Daoy (cell line): ENCODE data around the gene CCIN. TPM values are rescaled to one million over a fixed set of nuclear protein-coding genes. Genes with fewer than 3 reads are reported as not detected.
"Not testable (repeated sequence)": the region's sequence is repeated elsewhere in the genome, so short reads cannot be mapped to it uniquely, and the experiment has no call there.

ENCODE experiments used
- DNase-seq: peaks from one replicate; pipeline ENCODE4 v3.0.0-alpha.2; 2015; ENCODE audit warnings: low read depth
- total RNA-seq: library from RNA; depleted of rRNA; stranded (reverse); fragments of >200 nt; shearing (Covaris generic); gene quantifications from 2 replicates; pipeline ENCODE4 v1.2.3, GENCODE V29; 2014; rRNA removed

CCIN gene
- total RNA-seq = 0.74 TPM in 1 of 2 replicates, not detected in the other

DNA sequence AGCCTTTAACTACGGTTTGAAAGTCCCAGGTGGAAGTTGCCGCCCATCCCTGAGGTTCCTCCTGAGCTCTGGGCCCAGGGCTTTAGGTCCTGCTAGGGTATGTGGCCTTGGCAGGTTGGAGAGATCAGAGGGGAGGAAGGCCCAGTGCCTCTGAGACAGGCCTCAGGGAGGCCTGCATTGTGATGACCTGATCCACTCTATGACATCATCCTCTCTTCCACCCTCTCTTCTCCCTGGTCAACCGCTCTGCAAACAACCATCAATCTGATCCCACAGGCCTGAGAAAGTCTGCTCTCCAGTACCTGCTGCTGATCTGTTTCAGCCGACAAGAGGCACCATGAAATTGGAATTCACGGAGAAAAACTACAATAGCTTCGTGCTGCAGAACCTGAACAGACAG, at the start of gene CCIN:
Gene CCIN, plus strand, starts transcription at position 223 of the 400 bp plus-strand sequence. Its CDS starts 115 bp downstream, at position 338.
- DNase-seq = no peak

GRCh38 chr9:36119476-36119875, 49.7 kb upstream of the CCIN start:
- no peak for DNase-seq

GRCh38 chr9:36120705-36121104, 48.5 kb upstream of the CCIN start:
- no peak for DNase-seq

GRCh38 chr9:36121971-36122370, 47.2 kb upstream of the CCIN start:
- DNase-seq = no peak

DNA sequence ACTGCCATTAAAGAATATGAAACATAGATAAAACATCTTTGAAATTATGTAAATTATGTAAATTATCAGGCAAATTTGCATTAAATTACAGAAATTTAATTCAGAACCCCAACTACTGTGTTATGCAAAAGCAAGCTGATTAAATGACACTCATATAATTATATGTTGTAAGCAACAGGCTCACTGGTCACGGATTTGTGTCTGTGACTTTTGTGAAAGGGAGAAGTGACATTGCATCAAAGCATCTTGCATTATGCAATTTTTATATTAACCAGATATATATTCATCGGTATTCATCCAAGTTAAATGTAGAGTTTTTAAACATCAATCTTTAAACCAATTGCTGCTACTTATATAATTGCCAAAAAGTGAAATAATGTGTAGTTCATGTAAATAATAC, 45.7 kb upstream of the CCIN start:
- DNase-seq = no peak

- no peak for DNase-seq
Observed at GRCh38 chr9:36125062-36125855, 43.9 kb upstream of the CCIN start.

DNA sequence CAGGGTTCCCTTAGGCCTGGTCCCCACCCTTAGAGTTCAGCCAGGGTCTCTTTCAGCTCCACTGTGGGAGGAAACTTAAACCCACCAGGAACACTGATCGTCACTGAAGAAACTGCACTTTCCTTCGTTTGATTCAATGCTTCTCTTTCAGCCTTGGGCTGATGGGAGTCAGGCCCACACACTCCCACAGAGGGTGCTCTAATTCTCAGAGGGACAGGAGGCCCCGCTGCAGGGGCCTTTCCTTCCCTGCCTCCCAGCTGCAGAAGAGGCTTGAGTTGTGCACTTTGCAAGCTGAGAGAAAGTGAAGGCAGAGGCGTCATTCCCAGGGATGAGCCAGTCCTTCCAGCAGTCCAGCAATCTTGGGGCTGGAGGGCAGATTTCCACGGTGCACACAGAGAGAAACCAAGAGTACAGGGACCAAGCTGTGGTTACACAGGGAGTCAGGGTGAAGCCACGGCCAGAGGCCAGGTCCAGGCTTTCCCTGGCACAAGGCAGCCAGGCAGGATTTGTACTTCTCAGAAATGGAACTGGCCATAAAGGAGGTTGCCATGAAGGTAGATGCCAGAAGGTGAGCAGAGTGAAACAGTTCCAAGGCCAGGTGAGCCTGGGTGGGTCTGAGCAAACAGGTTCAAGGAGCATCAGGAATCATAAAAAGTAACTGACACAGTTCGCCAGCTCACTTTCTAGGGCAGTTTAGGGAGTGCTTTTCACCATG, 43.0 kb upstream of the CCIN start:
- DNase-seq = no peak

- no peak for DNase-seq
Observed at GRCh38 chr9:36127652-36128244, 41.4 kb upstream of the CCIN start.

DNA sequence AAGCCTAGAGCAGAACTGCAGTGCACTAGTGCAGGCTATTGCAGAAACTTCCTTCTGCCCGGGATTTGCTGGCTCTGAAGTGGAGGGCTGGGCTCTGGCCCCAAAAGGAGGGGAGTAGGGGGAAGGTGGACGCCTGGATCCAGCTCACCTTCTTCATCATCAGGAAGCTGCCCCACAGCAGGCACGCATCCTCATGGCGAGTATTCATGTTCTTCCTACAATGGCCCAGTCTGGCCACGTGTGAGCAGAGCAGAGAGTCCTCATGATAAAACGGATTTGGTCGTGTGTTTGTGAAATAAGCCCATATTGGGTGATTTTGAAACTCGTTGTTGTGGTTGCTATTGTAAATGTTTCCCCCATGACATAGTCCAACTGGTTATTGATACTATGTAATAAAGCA, 40.8 kb upstream of the CCIN start:
- DNase-seq = no peak

DNA sequence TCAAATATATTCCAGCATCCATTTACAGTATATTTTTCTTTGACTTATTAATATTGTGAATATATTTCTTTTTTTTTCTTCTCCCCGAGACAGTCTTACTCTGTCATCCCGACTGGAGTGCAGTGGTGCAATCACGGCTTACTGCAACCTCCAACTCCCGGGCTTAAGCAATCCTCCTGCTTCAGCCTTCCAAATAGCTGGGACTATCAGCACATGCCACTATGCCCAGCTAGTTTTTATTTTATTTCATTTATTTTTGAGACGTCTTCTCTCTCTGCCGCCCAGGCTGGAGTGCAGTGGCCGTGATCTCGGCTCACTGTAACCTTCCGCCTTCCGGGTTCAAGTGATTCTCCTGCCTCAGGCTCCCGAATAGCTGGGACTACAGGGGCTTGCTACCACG, 40.0 kb upstream of the CCIN start:
- no peak for DNase-seq

- not testable (repeated sequence) for DNase-seq
Observed at GRCh38 chr9:36131666-36132065, 37.5 kb upstream of the CCIN start.

- peak; percentile 43 for DNase-seq
Observed at GRCh38 chr9:36132086-36132485, 37.1 kb upstream of the CCIN start.

GRCh38 chr9:36134761-36135505, 34.3 kb upstream of the CCIN start:
- no peak for DNase-seq

DNA sequence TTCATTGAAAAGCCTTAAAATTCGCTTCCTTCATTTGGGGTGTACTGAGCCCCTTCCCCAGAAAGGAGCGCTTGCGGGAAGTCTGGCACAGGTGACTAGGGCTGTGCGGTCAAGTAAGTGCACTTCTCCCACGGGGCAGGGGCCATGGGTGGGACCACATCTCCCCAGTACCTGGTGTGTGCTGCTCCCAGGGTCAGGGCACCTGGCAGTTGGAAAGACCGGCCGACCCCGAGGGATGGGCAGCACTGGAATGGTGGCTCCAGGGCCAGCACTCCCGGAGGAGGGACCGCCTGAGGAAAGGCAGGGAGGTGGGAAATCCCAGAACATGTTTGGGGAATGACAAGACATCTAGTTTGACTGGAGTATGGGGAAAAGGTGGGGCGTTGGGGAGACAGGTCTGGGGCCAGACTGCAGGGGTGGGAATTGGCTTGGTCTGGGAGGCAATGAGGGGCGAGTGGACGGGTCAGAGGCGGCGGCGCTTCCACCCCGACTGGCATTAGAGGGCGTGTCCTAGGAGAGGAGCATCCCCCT, 33.4 kb upstream of the CCIN start:
- DNase-seq = peak; percentile 43

DNA sequence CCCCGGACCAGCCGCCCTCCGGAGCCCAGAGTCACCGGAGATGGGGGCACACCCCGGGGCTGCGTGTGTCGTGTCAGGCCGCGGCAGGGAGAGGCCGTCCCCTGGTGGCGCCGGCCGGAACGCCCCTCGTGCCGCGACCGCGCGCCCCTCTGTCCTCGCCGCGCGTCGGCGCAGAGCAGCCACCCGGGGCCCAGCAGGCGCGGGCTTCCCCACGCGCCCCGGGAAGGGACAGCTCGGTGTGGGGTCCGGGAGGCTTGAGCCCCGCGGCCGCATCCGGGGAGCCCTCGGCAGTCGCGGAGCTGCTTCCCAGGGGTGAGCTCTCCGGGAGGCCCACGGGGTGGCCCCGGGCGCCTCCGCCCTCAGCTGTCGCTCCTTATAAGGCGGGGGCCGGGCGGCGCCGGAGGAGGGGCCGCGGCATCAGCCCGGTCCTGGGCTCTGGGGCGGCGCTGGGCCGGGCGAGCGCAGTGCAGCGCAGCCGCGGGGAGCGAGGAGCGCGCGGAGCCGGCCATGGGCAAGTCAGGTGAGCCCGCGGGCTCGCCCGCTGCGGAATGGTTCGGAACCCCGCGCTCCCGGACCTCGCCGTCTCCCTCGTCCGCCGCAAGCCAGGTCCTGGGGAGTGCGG, 32.8 kb upstream of the CCIN start, which contains the start of gene GLIPR2:
Gene GLIPR2, plus strand, starts transcription at position 462 of the 622 bp plus-strand sequence. Its CDS starts 46 bp downstream, at position 508.
- peak; percentile 89 for DNase-seq

GRCh38 chr9:36136894-36137391, 32.2 kb upstream of the CCIN start:
- peak; percentile 26 for DNase-seq

GRCh38 chr9:36137392-36138004, 31.7 kb upstream of the CCIN start:
- DNase-seq = no peak

- DNase-seq = no peak
Observed at GRCh38 chr9:36138496-36138895, 30.7 kb upstream of the CCIN start.

GRCh38 chr9:36138901-36139300, 30.3 kb upstream of the CCIN start:
- no peak for DNase-seq
